ENCODE results near the gene SGMS2. TPM values are rescaled to one million over a fixed set of nuclear protein-coding genes. Genes with fewer than 3 reads are reported as not detected.

Gene SGMS2
- total RNA-seq: 7.5 to 9.8 TPM (median 9.2 TPM) in 3 replicates

GRCh38 chr4:107824350-107825071 lies at the start of gene SGMS2:
TSS of gene SGMS2 (plus strand) at chr4:107824932. CDS start at chr4:107895554, 70,622 bp downstream.
- H3K36me3 Mint-ChIP-seq: no peaks in the 10 kb centered on the region

GRCh38 chr4:107777890-107778289 lies 46.8 kb upstream of the SGMS2 start:
- peaks cover 54% of the 10 kb centered on the region for H3K9me3 Mint-ChIP-seq
- no peak for DNase-seq (ENCODE audit: low spot score in 2 of 2, unreplicated experiment in 2 of 2)
- peaks cover 2% of the 10 kb centered on the region for H3K36me3 Mint-ChIP-seq
- H3K4me1 Mint-ChIP-seq: no peaks in the 10 kb centered on the region
- no peak overlapping the region for H3K27ac Mint-ChIP-seq
- H3K27me3 Mint-ChIP-seq (ENCODE audit: low read depth): no peaks in the 10 kb centered on the region
- H3K4me3 Mint-ChIP-seq: no peak overlapping the region
- TF ChIP-seq CTCF (IDR thresholded peaks at IDR 0.05; ENCODE audit: unreplicated experiment): no peak

More at GRCh38 chr4:107824350-107825071, at the start of gene SGMS2:
- peak within 1 kb of the TSS; percentile 97 for H3K4me3 Mint-ChIP-seq
- H3K9me3 Mint-ChIP-seq: no peaks in the 10 kb centered on the region
- peak within 1 kb of the TSS; percentile 96 for H3K27ac Mint-ChIP-seq
- no peak for TF ChIP-seq CTCF (IDR thresholded peaks at IDR 0.05; ENCODE audit: unreplicated experiment)
- H3K4me1 Mint-ChIP-seq: peaks cover 17% of the 10 kb centered on the region
- DNase-seq (ENCODE audit: low spot score in 2 of 2, unreplicated experiment in 2 of 2): peak; percentile 66 to 84
- H3K27me3 Mint-ChIP-seq (ENCODE audit: low read depth): peaks cover 37% of the 10 kb centered on the region

- Mint-ChIP-seq H3K4me1 (no peaks in the 10 kb centered on the region), H3K36me3 (peaks cover 2% of the 10 kb centered on the region), H3K27ac (no peak overlapping the region)
Observed at GRCh38 chr4:107778784-107779530, 45.8 kb upstream of the SGMS2 start.

GRCh38 chr4:107780665-107781064 lies 44.1 kb upstream of the SGMS2 start:
- no peak overlapping the region for H3K27ac Mint-ChIP-seq
- peaks cover 43% of the 10 kb centered on the region for H3K9me3 Mint-ChIP-seq
- peaks cover 2% of the 10 kb centered on the region for H3K36me3 Mint-ChIP-seq
- DNase-seq (ENCODE audit: low spot score in 2 of 2, unreplicated experiment in 2 of 2): no peak
- no peak for TF ChIP-seq CTCF (IDR thresholded peaks at IDR 0.05; ENCODE audit: unreplicated experiment)
- H3K4me3 Mint-ChIP-seq: no peak overlapping the region
- H3K4me1 Mint-ChIP-seq: no peaks in the 10 kb centered on the region
- H3K27me3 Mint-ChIP-seq (ENCODE audit: low read depth): no peaks in the 10 kb centered on the region

More at GRCh38 chr4:107778784-107779530, 45.8 kb upstream of the SGMS2 start:
- Mint-ChIP-seq H3K9me3 (peaks cover 44% of the 10 kb centered on the region), H3K4me3 (no peak overlapping the region), H3K27me3 (ENCODE audit: low read depth) (no peaks in the 10 kb centered on the region)
- DNase-seq (ENCODE audit: low spot score in 2 of 2, unreplicated experiment in 2 of 2): no peak
- no peak for TF ChIP-seq CTCF (IDR thresholded peaks at IDR 0.05; ENCODE audit: unreplicated experiment)

GRCh38 chr4:107791902-107792301 lies 32.8 kb upstream of the SGMS2 start:
- H3K9me3 Mint-ChIP-seq: peaks cover 7% of the 10 kb centered on the region

More at GRCh38 chr4:107791902-107792301, 32.8 kb upstream of the SGMS2 start:
- TF ChIP-seq CTCF (IDR thresholded peaks at IDR 0.05; ENCODE audit: unreplicated experiment): no peak
- Mint-ChIP-seq H3K27ac (no peak overlapping the region), H3K4me3 (no peak overlapping the region), H3K27me3 (ENCODE audit: low read depth) (peaks cover 11% of the 10 kb centered on the region), H3K36me3 (no peaks in the 10 kb centered on the region), H3K4me1 (peaks cover 2% of the 10 kb centered on the region)
- no peak for DNase-seq (ENCODE audit: low spot score in 2 of 2, unreplicated experiment in 2 of 2)
